OCI-M2 (cell line): ENCODE measurements around the gene TNXB.
"Not testable (repeated sequence)": the region's sequence is repeated elsewhere in the genome, so short reads cannot be mapped to it uniquely, and the experiment has no call there.

Source experiments
- DNase-seq: peaks from one replicate; lab custom pipeline; 2025; ENCODE audit not compliant: unreplicated experiment; lab: John Stamatoyannopoulos, UW

The TNXB gene

GRCh38 chr6:32113386-32114352 is 4.5 kb upstream of the TNXB start:
- no peak for DNase-seq

GRCh38 chr6:32112431-32112980 is 3.4 kb upstream of the TNXB start:
- DNase-seq, result no peak

GRCh38 chr6:32111424-32112066 is 2.4 kb upstream of the TNXB start:
- no peak for DNase-seq

GRCh38 chr6:32110632-32111031 is 1.5 kb upstream of the TNXB start:
- no peak for DNase-seq

- no peak for DNase-seq
Observed at GRCh38 chr6:32109765-32110160, 625 bp upstream of the TNXB start.

- DNase-seq, result no peak
Observed at GRCh38 chr6:32108727-32109113, 418 bp downstream of the TNXB start.

GRCh38 chr6:32108094-32108627 is 977 bp downstream of the TNXB start:
- no peak for DNase-seq

- no peak for DNase-seq
Observed at GRCh38 chr6:32107406-32107805, 1.7 kb downstream of the TNXB start.

GRCh38 chr6:32105433-32105832 is 3.7 kb downstream of the TNXB start:
- no peak for DNase-seq

GRCh38 chr6:32102255-32102654 is 6.9 kb downstream of the TNXB start:
- no peak for DNase-seq

- not testable (repeated sequence) for DNase-seq
Observed at GRCh38 chr6:32100251-32100650, 8.9 kb downstream of the TNXB start.

GRCh38 chr6:32097364-32097763 is 11.8 kb downstream of the TNXB start:
- DNase-seq, result no peak

GRCh38 chr6:32096394-32097258 is 12.5 kb downstream of the TNXB start:
- DNase-seq, result no peak

GRCh38 chr6:32096087-32096393 is 13.1 kb downstream of the TNXB start:
- DNase-seq, result no peak

GRCh38 chr6:32095338-32096086 is 13.6 kb downstream of the TNXB start:
- DNase-seq, result no peak

- DNase-seq, result no peak
Observed at GRCh38 chr6:32092760-32093497, 16.2 kb downstream of the TNXB start.

GRCh38 chr6:32089082-32089828 is 19.9 kb downstream of the TNXB start:
- no peak for DNase-seq

GRCh38 chr6:32088487-32089049 is 20.6 kb downstream of the TNXB start:
- no peak for DNase-seq
